Liver (tissue), 9 donors: ENCODE results near the gene CYP11A1. TPM values are rescaled to one million over a fixed set of nuclear protein-coding genes. Genes with fewer than 3 reads are reported as not detected.

Experiments used
- DNase-seq: peaks from one replicate; pipeline ENCODE4 v3.0.0-alpha.2; 2017; ENCODE audit warnings: low spot score
- H3K27ac ChIP-seq, 2 donors: one replicate each; pipeline ENCODE4 v1.7.0; 2013; ENCODE audit warnings: inconsistent platforms in 2 of 2, low read length in 2 of 2, control low read depth in 1 of 2, low read depth in 1 of 2, mild to moderate bottlenecking in 1 of 2
- H3K27me3 ChIP-seq, 4 donors: one replicate each; pipeline versions ENCODE4 v1.6.1 to v1.7.0; 2013; ENCODE audit warnings: low read length in 3 of 4, inconsistent platforms in 1 of 4, mild to moderate bottlenecking in 1 of 4, moderate library complexity in 1 of 4; ENCODE audit not compliant: control insufficient read depth in 4 of 4, insufficient read depth in 4 of 4
- H3K36me3 ChIP-seq, 4 donors: one replicate each; pipeline versions ENCODE4 v1.6.1 to v1.7.0; 2013; ENCODE audit warnings: low read length in 3 of 4, mild to moderate bottlenecking in 3 of 4, low read depth in 1 of 4, moderate library complexity in 1 of 4; ENCODE audit not compliant: control insufficient read depth in 4 of 4, insufficient read depth in 3 of 4
- H3K4me1 ChIP-seq, 4 donors: one replicate each; pipeline versions ENCODE4 v1.6.1 to v1.7.0; 2013; ENCODE audit warnings: low read length in 3 of 4, mild to moderate bottlenecking in 3 of 4, moderate library complexity in 1 of 4; ENCODE audit not compliant: control insufficient read depth in 4 of 4, insufficient read depth in 4 of 4
- H3K4me3 ChIP-seq, 3 donors: one replicate each; pipeline versions ENCODE4 v1.6.1 to v1.7.0; 2013; ENCODE audit warnings: low read length in 3 of 3, control low read depth in 1 of 3, low read depth in 1 of 3, mild to moderate bottlenecking in 1 of 3
- H3K9ac ChIP-seq, 2 donors: one replicate each; pipeline ENCODE4 v1.7.0; 2013; ENCODE audit warnings: low read length in 2 of 2, mild to moderate bottlenecking in 2 of 2, moderate library complexity in 2 of 2, control low read depth in 1 of 2, low read depth in 1 of 2
- H3K9me3 ChIP-seq, 4 donors: one replicate each; pipeline versions ENCODE4 v1.6.1 to v1.7.0; 2013; ENCODE audit warnings: low read length in 3 of 4; ENCODE audit not compliant: control insufficient read depth in 4 of 4
- ATF3 ChIP-seq: IDR thresholded peaks from 2 replicates; pipeline ENCODE4 v1.6.1; 2016; ENCODE audit warnings: antibody characterized with exemption
- EGR1 ChIP-seq, 2 donors: IDR thresholded peaks; 2 replicates each; pipeline ENCODE4 v1.6.1; 2016 to 2018; ENCODE audit warnings: antibody characterized with exemption in 2 of 2, low read depth in 2 of 2
- FOXA1 ChIP-seq: IDR thresholded peaks from 2 replicates; pipeline ENCODE4 v1.6.1; 2016; ENCODE audit warnings: antibody characterized with exemption
- FOXA2 ChIP-seq: IDR thresholded peaks from 2 replicates; pipeline ENCODE4 v1.6.1; 2016; ENCODE audit warnings: antibody characterized with exemption
- GABPA ChIP-seq, 2 donors: IDR thresholded peaks in 1 of 2; conservative IDR thresholded peaks in 1 of 2; 2 replicates each; pipeline ENCODE4 v1.6.1; 2016; ENCODE audit warnings: antibody characterized with exemption in 2 of 2, mild to moderate bottlenecking in 1 of 2, moderate library complexity in 1 of 2
- HNF4A ChIP-seq, 2 donors: conservative IDR thresholded peaks; 2 replicates each; pipeline ENCODE4 v1.6.1; 2016; ENCODE audit warnings: antibody characterized with exemption in 2 of 2, mild to moderate bottlenecking in 2 of 2
- HNF4G ChIP-seq: IDR thresholded peaks from 2 replicates; pipeline ENCODE4 v1.6.1; 2016; ENCODE audit warnings: antibody characterized with exemption
- JUND ChIP-seq, 2 donors: IDR thresholded peaks; 2 replicates each; pipeline ENCODE4 v1.6.1; 2016; ENCODE audit warnings: antibody characterized with exemption in 2 of 2
- MAX ChIP-seq: IDR thresholded peaks from 2 replicates; pipeline ENCODE4 v1.6.1; 2016; ENCODE audit warnings: antibody characterized with exemption
- NR2F2 ChIP-seq: IDR thresholded peaks from 2 replicates; pipeline ENCODE4 v1.6.1; 2016; ENCODE audit warnings: antibody characterized with exemption
- RAD21 ChIP-seq, 2 donors: IDR thresholded peaks; 2 replicates each; pipeline ENCODE4 v1.6.1; 2016; ENCODE audit warnings: antibody characterized with exemption in 2 of 2, mild to moderate bottlenecking in 2 of 2
- REST ChIP-seq: IDR thresholded peaks from 2 replicates; pipeline ENCODE4 v1.6.1; 2016; ENCODE audit warnings: antibody characterized with exemption, mild to moderate bottlenecking
- RXRA ChIP-seq, 2 donors: IDR thresholded peaks; 2 replicates each; pipeline ENCODE4 v1.6.1; 2017 to 2018; ENCODE audit warnings: antibody characterized with exemption in 2 of 2, mild to moderate bottlenecking in 1 of 2
- SP1 ChIP-seq: IDR thresholded peaks from 2 replicates; pipeline ENCODE4 v1.6.1; 2018; ENCODE audit warnings: antibody characterized with exemption, mild to moderate bottlenecking
- TAF1 ChIP-seq: conservative IDR thresholded peaks from 2 replicates; pipeline ENCODE4 v1.6.1; 2016; ENCODE audit warnings: antibody characterized with exemption, mild to moderate bottlenecking
- YY1 ChIP-seq: IDR thresholded peaks from 2 replicates; pipeline ENCODE4 v1.6.1; 2016; ENCODE audit warnings: antibody characterized with exemption, mild to moderate bottlenecking
- WGBS: extraction: QIAGEN DNeasy Blood & Tissue Kit; methylation state at CpG from one replicate; pipeline ENCODE4 v1.1.7; 2013; 5-methylcytosine and 5-hydroxymethylcytosine counted together
- polyA plus RNA-seq, 2 donors: library from polyadenylated mRNA; stranded (reverse) in 1 of 2; unstranded in 1 of 2; fragments of 200-250 nt in 1 of 2; fragments of >200 nt in 1 of 2; fragmentation: Nextera tagmentation in 1 of 2; extraction: Ambion mirVana in 1 of 2; gene quantifications; one replicate each; pipeline versions ENCODE4 v1.2.1 to v1.2.3, GENCODE V29; 2013 to 2015
- total RNA-seq, 2 donors: library from RNA; depleted of rRNA; stranded (reverse); fragments of >200 nt; gene quantifications; one replicate each; pipeline ENCODE4 v1.2.3, GENCODE V29; 2014
- TF ChIP-seq, protein P1 (sequence below): IDR thresholded peaks from 2 replicates; pipeline ENCODE4 v1.6.1; 2016; ENCODE audit warnings: antibody characterized with exemption
- TF ChIP-seq, protein P2 (sequence below): fragments of 150-350 bp; IDR thresholded peaks from 2 replicates; pipeline ENCODE4 v1.5.1; 2017; ENCODE audit warnings: improper control_type of control experiment, low read depth, low read length; ENCODE audit not compliant: missing input control
- donor health status: healthy.
- donor health status: healthy.
- donor health status: healthy.
- donor health status: healthy.
- donor health status: healthy.

Gene CYP11A1
- total and polyA plus RNA-seq, 4 donors: 0.47 to 2.3 (median 1.9) TPM

- Histone ChIP-seq H3K9me3 (no peaks in the 10 kb centered on the region), H3K4me3 (no peak overlapping the region), H3K27me3 (no peaks in the 10 kb centered on the region), H3K36me3 (no peaks in the 10 kb centered on the region), H3K4me1 (peaks cover 0 to 3% (median 0%) of the 10 kb centered on the region in 4 donors), H3K9ac (no peak overlapping the region), H3K27ac (no peak overlapping the region)
- WGBS: 60% methylated on average over 12 of the region's 12 CpGs
- no peak for DNase-seq
- TF ChIP-seq JUND (IDR thresholded peaks at IDR 0.05) (no peak), EGR1 (IDR thresholded peaks at IDR 0.05; ENCODE audit: low read depth in 2 of 2) (no peak), YY1 (no peak), RAD21 (IDR thresholded peaks at IDR 0.05) (no peak), GABPA (IDR thresholded peaks at IDR 0.05 in 1 of 2, conservative IDR thresholded peaks at IDR 0.05 in 1 of 2) (no peak), MAX (no peak), TAF1 (no peak), REST (no peak), FOXA1 (no peak), HNF4A (conservative IDR thresholded peaks at IDR 0.05) (no peak), SP1 (no peak), ATF3 (no peak), RXRA (IDR thresholded peaks at IDR 0.05) (no peak)
- TF ChIP-seq, protein P1, sequence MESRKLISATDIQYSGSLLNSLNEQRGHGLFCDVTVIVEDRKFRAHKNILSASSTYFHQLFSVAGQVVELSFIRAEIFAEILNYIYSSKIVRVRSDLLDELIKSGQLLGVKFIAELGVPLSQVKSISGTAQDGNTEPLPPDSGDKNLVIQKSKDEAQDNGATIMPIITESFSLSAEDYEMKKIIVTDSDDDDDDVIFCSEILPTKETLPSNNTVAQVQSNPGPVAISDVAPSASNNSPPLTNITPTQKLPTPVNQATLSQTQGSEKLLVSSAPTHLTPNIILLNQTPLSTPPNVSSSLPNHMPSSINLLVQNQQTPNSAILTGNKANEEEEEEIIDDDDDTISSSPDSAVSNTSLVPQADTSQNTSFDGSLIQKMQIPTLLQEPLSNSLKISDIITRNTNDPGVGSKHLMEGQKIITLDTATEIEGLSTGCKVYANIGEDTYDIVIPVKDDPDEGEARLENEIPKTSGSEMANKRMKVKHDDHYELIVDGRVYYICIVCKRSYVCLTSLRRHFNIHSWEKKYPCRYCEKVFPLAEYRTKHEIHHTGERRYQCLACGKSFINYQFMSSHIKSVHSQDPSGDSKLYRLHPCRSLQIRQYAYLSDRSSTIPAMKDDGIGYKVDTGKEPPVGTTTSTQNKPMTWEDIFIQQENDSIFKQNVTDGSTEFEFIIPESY: no peak
- TF ChIP-seq, protein P2, sequence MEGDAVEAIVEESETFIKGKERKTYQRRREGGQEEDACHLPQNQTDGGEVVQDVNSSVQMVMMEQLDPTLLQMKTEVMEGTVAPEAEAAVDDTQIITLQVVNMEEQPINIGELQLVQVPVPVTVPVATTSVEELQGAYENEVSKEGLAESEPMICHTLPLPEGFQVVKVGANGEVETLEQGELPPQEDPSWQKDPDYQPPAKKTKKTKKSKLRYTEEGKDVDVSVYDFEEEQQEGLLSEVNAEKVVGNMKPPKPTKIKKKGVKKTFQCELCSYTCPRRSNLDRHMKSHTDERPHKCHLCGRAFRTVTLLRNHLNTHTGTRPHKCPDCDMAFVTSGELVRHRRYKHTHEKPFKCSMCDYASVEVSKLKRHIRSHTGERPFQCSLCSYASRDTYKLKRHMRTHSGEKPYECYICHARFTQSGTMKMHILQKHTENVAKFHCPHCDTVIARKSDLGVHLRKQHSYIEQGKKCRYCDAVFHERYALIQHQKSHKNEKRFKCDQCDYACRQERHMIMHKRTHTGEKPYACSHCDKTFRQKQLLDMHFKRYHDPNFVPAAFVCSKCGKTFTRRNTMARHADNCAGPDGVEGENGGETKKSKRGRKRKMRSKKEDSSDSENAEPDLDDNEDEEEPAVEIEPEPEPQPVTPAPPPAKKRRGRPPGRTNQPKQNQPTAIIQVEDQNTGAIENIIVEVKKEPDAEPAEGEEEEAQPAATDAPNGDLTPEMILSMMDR: no peak
These were observed 39.7 kb upstream of the CYP11A1 start for GRCh38 chr15:74406992-74407705.

DNA sequence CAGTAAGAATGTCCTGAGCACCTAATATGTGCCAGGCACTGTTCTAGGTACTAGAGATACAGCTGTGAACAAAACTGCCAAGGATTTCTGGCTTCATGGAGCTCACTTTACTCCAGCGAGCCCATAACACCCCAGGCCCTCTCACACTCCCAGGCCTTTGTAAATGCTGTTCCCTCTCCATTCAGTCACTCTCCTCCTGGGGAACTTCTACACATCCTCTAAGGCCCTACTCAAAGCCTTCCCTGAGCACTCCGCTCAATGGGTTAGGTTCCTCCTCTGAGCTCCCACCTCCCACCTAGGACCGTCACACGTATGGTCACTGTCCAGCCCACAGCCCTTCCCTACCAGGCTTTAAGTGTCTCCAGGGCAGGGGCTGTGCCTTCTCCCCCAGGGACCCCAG is 39.1 kb upstream of the CYP11A1 start:
- Histone ChIP-seq H3K4me3 (no peak overlapping the region), H3K36me3 (no peaks in the 10 kb centered on the region), H3K9me3 (no peaks in the 10 kb centered on the region), H3K27me3 (no peaks in the 10 kb centered on the region), H3K4me1 (peaks cover 0 to 3% (median 0%) of the 10 kb centered on the region in 4 donors), H3K27ac (no peak overlapping the region), H3K9ac (no peak overlapping the region)
- WGBS: 91% methylated on average over 4 of the region's 4 CpGs
- no peak for DNase-seq
- TF ChIP-seq FOXA2: no peak
- no peak for TF ChIP-seq RXRA (IDR thresholded peaks at IDR 0.05)
- no peak for TF ChIP-seq YY1
- no peak for TF ChIP-seq REST
- no peak for TF ChIP-seq RAD21 (IDR thresholded peaks at IDR 0.05)
- TF ChIP-seq EGR1 (IDR thresholded peaks at IDR 0.05; ENCODE audit: low read depth in 2 of 2): no peak
- no peak for TF ChIP-seq NR2F2
- TF ChIP-seq JUND (IDR thresholded peaks at IDR 0.05): no peak
- TF ChIP-seq ATF3: no peak
- no peak for TF ChIP-seq MAX
- no peak for TF ChIP-seq GABPA (IDR thresholded peaks at IDR 0.05 in 1 of 2, conservative IDR thresholded peaks at IDR 0.05 in 1 of 2)
- TF ChIP-seq HNF4G: no peak
- TF ChIP-seq TAF1: no peak
- TF ChIP-seq SP1: no peak
